ENCODE data around the gene DPP4.

The DPP4 gene

DNA sequence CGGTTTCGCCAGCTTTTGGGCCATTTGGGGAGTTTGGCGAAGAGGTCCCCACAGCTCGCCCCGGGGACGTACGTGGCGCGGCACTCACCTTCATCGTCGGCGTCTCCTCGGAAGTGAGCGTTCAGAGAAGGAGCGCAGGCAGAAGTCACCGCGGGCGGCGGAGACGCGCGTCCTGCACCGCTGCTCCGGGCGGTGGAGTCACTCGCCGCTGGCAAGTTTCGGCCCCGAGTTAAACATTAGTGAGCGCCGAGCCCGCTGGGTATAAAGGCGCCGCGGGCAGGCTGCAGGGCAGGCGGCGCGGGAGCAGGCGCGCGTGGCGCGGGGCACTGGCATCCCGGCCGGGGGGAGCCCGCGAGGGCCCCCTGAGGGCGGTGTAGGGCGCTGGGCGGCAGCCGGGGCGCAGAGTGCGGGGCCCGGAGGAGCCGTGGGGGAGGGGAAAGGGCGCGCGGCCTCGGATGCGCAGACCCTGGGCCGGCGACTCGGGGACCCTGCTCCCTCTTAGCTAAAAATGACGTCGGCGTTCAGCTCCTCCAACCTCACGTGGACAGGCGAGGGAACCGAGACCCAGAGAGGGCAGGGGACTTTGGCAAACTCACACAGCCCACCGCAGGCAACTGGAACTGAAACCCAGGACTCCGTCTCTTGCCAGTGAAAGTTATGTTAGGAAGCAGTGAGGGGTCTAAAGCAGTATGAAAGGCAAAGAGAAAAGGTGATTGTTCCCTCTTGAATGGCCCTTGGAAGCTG, at the start of gene DPP4:
Gene DPP4 (minus strand): TSS at position 328 of the 744 bp plus-strand sequence. CDS start 234 bp downstream, at position 94.
- DNase-seq (ENCODE audit: extremely low read depth in 1 of 2, low read depth in 1 of 2), result peak; percentile 24 to 51

DNA sequence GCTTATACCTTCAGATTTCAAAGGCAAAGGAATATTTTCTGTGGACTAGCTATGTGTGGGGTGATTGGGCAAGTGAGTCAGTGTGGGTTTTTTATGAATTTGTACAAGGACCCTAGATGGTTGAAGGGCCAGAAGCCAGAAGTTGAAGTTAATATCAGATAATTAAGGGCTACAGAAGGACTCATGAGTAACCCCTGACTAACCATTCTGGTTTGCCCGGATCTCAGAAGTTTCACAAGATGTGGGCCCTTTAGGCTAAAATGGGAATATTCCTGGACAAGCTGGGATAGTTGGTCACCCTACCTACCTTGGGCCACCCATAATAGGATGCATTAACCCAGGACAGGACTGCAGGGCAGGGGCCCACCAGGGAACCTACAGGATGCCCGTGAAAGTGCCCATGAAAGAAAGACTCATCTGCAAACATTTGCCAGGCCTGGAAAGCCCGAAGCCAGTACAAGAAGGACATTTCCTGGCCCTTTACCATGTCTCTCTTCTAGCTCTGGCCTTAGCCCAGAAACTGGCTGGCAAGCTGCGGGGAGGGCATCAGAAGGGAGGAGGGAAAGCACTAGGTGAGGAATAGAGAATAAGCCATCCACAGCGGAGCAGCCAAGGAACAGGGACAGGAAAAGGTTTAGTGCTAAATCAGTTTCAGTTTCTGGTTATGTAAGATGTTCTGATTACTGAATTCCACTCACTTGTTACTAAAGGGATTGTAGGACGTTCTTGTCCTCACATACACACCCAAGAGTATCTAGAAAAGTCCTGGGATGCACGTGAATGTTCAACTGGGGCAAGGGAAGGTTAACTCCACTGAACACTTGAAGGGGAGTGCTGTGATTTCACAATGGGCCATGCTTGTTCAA, 44.4 kb upstream of the DPP4 start:
- DNase-seq (ENCODE audit: extremely low read depth in 1 of 2, low read depth in 1 of 2), result no peak

DNA sequence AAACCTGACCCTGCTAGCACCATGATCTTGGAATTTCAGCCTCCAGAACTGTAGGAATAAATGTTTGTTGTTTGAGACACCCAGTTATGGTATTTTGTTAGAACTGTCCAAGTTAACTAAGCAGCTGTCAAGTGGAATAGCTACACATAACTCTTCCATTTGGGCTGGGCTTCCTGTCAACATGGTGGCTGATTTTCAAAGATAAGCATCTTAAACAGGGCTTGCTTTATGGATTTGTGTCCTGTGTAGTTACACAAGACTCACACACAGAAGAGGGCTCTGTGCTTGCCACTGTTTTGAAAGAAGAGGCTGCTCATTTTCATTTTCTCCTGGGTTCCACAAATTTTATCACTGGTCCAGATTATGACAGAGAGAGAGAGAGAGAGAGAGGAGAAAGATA, 42.3 kb upstream of the DPP4 start:
- DNase-seq (ENCODE audit: extremely low read depth in 1 of 2, low read depth in 1 of 2), result no peak

DNA sequence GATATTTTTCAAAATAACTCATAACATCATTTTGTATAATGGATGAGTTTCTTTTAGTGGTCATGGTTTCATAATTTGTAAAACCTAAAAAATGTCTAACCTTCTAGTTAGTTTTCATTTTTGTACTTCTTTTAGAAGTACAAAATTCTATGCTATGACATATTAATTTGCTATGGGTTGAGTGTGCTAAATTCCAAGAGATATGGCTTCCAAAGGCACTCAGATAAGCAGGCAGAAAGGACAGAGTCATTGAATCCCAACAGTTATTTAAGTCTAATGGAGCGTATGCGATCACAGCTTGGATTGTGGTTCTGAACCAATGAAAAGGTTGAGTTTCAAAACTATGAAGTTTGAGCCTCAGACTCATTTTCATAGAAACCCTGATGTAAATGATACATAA, 41.1 kb upstream of the DPP4 start:
- no peak for DNase-seq (ENCODE audit: extremely low read depth in 1 of 2, low read depth in 1 of 2)

DNA sequence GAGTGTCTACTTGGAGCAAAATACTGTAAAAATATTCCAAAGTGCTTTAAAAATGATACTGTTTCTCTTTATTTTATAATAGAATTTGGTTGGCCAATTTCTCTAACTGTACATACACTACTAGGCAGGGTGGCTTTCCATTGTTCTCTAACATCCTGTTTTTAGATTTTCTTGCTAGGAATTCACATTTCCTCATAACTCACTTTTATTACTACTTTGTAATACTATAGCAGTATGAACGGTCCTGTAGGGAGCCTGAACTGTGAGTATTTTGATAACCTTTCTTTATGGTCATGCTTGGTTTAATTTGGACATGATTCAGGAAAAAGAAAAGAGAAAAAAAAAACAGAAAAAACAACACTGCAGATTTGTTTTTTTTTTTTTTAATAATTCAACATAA, 40.3 kb upstream of the DPP4 start:
- no peak for DNase-seq (ENCODE audit: extremely low read depth in 1 of 2, low read depth in 1 of 2)

DNA sequence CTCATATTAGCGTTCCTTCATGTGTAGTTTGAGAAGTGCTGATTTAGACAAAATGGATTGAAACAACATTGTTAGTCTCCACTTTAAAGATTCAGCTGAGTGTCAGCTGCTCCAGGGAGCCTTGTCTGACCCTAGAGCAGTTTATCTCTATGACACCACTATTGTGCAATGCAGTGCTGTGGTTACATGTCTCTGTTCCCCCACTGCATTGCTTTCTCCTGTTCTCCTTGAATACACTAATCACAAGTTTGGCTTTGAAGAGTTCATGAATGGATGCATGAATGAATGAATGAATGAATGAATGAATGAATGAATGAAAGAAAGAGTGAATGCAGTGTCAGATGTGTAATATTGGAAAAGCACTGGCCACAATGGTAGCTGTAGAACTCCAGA, 39.8 kb upstream of the DPP4 start:
- no peak for DNase-seq (ENCODE audit: extremely low read depth in 1 of 2, low read depth in 1 of 2)

DNA sequence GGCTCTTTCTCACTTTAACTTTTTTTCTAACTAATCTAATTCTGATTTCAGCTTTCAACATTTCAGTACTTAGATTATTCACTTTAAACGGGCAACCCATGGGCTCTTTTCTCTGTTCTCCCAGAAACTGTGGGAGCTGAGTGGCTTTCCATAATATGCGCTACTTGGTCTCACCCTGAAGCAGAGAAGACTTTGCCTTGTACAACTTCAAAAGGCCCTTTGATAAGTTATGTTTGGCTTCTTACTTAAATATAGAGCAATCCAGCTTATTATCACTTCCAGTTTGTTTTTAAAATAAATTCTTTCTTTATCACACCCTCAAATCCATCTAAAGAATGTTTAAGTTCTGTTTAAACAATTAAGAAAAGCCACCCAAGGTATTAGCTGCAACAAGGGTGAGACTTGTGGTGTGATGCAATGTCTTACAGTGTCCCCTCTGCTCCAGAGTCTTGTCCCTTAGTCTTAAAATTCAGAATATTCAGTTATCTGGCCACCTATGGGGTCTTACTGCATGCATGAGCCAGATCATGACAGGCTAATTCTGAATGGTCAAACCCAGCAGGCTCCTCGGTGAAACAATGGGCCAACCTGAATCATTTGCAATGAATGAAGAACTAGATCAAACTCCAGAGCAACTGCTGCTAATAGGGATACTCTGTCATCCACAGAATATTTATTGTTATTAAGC, 39.2 kb upstream of the DPP4 start:
- no peak for DNase-seq (ENCODE audit: extremely low read depth in 1 of 2, low read depth in 1 of 2)

DNA sequence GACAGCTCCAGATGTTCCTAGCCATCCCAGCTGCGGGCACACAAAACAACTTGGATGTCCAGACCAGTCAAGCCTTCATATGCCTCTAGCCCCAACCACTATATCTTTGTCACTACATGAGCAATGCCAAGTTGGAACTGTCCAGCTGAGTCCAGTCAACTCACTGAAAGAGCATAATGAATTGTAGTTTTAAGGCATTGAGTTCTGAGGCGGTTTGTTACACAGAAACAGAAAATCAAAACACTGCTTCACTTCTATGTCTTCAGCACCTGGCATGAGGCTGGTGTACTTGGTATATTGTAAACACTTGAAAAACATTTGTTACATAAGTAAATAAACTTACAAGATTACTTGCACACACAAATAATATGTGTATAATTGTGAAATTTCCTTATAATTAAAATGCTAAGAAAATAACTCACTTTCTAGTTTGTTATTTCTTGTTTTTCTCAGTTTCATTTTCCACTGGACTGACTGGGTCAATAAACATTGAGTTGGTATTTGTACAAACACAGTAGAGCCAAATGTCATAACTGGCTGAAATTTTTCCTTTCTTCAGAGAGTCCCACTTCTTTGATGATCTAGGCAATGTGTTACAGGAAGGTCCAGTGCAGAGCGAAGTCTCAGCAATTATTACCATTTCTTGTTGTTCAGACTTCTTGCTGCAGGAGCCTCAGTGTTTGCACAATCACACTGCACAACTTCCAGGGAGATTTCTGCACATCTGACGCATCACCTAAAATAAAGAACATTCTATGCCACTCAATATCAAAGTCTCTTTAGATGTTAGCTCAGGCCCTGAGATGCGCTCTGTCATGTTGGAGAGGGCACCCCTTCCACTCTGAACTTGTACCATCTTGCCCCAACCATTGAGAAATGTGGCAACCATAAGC, 38.2 kb upstream of the DPP4 start:
- DNase-seq (ENCODE audit: extremely low read depth in 1 of 2, low read depth in 1 of 2), result no peak

DNA sequence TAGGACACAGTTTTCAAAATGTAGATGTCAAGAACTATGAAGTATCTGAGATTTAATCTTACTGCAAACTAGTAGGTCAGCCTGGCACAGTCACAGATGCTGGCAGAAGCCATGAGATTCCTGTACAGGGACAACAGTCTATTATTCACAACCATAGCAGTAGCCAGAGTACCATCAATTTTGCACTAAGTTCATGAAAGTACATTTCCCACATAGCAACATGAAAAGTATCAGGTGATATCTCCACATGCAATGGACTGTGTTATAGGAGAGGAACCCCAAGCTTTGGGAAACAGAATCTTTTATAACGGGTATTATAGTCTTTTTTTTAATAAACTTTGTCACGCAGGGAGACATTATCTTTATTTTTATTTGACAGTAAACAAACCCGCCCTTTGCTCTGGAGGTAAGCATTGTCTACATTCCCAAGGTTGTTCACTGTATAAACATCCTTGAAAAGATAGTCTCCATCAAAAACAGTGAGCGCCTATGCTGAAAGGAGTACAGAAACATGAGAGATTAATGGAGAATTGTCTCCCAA, 33.4 kb upstream of the DPP4 start:
- no peak for DNase-seq (ENCODE audit: extremely low read depth in 1 of 2, low read depth in 1 of 2)

DNA sequence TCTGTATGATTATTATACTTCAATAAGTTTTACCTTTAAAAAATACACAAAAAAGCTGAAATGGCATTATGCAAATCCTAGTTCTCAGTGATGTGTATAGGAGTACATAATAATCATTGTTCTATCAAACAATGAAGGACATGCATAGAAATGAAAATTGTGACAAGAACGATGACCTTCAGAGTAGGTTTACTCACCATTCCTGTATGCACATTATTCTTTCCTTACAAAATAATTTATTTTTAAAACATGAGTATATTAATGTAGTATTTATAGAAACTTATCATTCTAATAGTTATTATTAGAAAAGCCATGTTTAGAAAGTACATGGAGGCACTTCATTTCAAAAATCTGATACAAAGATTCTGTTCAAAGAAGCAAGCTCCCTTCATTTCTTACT, 32.7 kb upstream of the DPP4 start:
- DNase-seq (ENCODE audit: extremely low read depth in 1 of 2, low read depth in 1 of 2), result no peak

DNA sequence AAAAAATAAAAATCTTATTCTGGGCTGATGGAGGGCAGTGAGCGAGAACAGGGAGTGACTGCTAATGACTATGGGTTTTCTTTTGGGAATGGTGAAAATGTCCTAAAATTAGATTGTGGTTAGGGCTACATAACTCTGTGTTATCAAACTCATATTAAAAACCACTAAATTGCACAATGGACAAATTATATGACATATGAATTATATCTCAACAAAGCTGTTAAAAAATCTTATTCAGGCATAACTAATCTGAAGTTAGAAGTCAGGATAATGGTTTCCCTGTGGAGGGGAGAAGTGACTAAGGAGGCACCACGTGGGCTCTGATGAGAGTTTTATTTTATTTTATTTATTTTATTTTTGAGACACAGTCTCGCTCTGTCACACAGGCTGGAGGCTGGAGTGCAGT, 32.1 kb upstream of the DPP4 start:
- no peak for DNase-seq (ENCODE audit: extremely low read depth in 1 of 2, low read depth in 1 of 2)

DNA sequence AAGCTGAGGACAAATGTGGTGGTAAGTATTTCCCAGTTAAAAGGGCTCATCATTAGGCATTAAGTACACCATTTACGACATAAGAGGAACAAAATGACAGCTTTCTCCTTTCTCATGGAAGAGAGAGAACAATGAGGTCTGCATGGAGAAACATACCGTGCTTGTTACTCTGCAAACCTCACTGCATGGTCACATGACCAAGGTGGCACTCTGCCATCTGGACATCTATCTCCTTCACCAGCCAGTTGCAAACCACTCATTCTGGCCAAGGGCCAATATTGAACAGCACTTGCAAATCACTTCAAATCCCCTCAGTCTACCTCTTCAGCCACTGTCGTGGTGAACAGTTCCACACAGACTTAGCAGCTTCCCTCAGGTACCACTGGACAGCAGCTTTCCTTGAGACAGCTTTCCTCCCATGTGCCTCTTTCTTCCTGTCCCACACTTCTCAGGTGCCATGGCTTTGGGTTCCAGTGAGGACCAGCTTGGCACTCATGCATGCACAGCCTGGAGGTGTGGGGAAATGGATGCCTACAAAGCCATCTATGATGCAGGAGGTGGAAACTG, 29.5 kb upstream of the DPP4 start:
- DNase-seq (ENCODE audit: extremely low read depth in 1 of 2, low read depth in 1 of 2), result no peak

DNA sequence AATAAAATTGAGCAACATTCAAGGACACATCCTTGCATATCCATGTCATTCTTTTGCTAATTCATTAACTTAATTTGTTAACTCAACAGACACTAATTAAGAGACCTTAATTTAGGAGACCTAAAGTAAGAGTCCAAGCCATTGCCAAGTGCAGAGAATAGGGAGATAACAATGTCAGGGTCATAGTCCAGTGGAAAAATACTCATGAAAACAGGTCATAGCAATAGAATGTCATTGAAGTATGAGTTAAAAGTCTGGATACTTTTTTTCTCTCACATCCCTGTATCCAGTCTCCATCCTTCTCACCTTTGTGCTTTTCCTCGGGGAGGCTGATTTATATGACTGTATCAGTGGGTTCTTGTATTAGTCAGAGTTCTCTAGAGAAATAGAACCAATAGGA, 26.6 kb upstream of the DPP4 start:
- DNase-seq (ENCODE audit: extremely low read depth in 1 of 2, low read depth in 1 of 2), result no peak

DNA sequence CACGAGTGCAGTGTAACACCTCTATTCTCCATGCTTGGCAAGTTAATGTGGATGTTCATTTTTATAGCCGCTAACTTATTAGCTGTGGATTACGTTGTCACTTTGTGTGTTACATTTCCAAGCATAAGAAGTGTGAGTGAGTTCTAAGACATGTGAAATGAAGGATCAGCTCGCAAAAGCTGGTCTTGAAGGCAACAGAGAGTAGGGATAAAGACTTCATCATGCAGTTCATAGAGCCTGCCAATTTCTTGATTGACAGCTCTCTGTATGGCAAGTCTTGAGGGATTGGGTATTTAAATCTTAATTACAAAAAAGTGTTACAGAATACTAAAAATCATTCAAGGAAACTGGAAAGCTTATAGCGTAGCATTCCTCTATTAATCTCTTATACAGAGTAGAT, 25.8 kb upstream of the DPP4 start:
- no peak for DNase-seq (ENCODE audit: extremely low read depth in 1 of 2, low read depth in 1 of 2)

DNA sequence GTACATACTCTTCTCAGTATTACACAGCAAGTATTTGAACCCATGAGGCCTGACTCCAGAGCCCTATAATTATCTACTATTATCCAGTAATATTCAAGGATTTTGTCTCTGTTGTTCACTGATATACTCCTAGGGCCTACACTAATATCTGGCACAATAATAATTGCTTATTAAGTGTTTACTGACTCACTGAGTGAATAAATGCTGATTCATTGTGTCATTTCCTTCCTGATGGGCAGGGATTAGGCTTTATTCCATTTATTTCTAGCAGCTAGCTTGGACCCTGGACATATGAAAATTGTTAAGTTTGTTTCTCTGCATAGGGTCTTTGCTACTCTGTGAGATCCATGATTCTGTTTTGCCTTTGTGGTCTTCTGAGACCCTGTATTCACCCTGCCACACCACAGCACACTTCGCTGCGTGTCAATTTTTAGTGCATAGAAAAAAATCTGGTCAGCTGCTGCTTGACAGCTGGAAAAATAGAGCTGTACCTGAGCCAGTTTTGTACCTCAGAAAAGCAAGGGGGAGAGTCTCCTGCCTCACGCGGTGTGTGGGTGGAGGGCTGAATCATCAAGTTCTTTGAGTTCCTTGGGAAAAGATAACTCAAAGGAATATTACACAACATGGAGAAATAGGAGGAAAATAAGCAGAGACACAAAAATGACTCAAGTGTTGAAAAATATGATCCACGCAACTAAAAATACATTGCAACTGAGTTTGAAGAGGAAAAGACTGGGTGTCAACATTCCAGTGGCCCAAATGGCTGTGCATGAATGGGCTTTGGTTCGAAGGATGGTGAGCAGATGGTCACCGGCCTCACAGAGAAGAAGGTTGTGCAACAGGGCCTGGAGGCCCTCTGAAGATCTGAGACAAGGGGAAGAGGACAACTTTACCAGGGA, 18.9 kb upstream of the DPP4 start:
- DNase-seq (ENCODE audit: extremely low read depth in 1 of 2, low read depth in 1 of 2), result no peak

DNA sequence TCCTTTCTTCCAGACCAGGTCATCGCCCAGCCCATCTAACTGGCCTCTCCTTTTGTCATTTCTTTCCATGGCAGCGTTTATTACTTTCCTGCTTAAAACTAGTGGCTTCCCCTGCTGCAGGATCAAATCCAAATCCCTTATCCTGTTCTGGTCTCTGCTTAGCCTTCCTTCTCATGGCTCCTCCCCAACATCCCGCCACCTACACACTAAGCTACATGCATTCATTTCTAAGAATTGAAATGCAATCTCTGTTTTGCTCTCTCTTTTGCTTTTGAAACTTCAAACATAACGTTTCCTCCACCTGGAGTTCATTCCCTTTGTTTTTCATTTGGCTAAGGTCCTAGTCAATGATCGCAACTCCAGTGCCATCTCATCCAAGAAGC, 18.0 kb upstream of the DPP4 start:
- DNase-seq (ENCODE audit: extremely low read depth in 1 of 2, low read depth in 1 of 2), result no peak

DNA sequence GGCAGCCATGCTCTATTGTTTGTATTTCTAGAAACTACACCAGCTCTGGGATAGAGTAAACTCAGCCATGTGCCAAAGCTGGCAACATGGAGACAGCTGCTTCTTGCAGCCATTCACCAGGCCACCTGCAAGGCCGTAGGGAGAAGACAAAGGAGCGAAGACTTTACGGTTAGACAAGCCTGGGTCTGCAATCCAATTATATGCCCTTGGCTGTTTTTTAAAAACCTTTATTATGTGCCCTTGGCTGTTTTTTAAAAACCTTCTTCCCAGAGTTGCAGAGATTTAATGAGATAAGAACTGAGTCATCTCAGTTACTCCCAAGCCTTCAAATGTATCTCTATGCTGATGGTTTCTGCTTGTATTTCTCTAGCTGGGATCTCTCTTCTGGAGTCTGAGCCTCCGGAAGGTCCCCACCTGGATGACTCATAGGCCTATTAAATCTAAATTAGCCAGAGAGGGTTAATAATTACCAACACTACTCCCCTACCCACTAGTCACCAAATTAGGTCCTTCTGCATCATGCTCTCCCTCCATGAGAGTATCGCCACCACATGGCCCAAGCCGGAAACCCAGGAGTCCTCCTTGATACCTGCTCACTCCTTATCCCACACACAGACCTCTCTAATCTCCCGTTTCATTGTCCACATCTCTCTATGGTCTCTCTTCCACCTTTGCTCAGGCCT, 17.5 kb upstream of the DPP4 start:
- DNase-seq (ENCODE audit: extremely low read depth in 1 of 2, low read depth in 1 of 2), result no peak

DNA sequence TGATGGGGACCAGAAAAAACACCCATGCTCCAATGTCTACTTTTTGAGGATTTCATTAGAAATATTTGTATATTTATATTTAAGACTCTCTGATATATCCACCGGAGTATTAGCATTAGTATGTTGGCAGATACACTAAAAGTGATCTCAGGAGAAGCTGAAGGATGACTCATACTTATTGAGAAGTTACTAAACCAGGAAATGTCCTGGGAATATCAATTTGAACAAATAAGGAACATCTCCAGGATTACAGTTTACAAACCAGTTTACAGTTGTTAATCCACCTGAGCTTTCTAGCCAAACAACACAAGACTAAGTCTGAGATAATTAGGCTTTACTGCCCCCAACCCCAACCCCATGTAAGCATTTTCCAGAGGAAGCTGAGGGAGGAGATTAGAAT, 16.1 kb upstream of the DPP4 start:
- DNase-seq (ENCODE audit: extremely low read depth in 1 of 2, low read depth in 1 of 2), result no peak

DNA sequence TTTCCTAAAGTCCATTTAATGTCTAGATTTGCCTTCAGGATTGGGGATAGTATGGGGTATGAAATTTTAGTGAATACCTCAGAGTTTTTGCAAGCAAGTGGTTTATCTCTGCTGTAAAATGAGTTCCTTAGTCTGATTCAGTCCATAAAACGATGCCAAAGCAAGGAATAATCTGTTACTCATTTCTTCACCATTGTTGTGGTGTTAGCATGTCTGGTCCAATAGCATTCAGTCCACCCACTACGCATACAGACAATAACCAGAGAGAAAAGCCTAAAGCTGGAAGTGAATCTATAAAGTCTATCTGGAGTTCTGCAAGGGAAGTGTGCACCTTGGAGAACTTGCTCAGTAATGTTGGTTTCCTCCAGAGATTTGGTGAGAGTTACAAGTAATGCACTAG, 12.9 kb upstream of the DPP4 start:
- DNase-seq (ENCODE audit: extremely low read depth in 1 of 2, low read depth in 1 of 2), result no peak

Measured in stimulated activated CD8-positive, alpha-beta memory T cell treated with anti-CD3 and anti-CD28 coated beads, Interleukin-7, amount 100 ng/mL, for 48 hours (primary cell).